ENCODE measurements around the gene MRFAP1L1. TPM values are rescaled to one million over a fixed set of nuclear protein-coding genes. Genes with fewer than 3 reads are reported as not detected.

The MRFAP1L1 gene
- total and polyA plus RNA-seq, 10 of the 15 experiments (the other 5 are each of a cell fraction or from before 2014, with no cell fraction given): 30.6 to 85.1 (median 52.9) TPM

GRCh38 chr4:6715704-6716017 is 6.0 kb upstream of the MRFAP1L1 start:
- peaks cover 7% of the 10 kb centered on the region for H3K4me1 ChIP-seq (ENCODE audit: control insufficient read depth, insufficient read depth, low read length)
- no peak overlapping the region for H3K27ac ChIP-seq (ENCODE audit: control insufficient read depth, insufficient read depth)
- CTCF ChIA-PET: interaction anchor here (0.8 to 9.8 kb wide), 5 partner anchors 40 to 354 kb away, joined by 3 to 277 read pairs (median 64); partner anchors contain the start of gene GRPEL1
- no peaks in the 10 kb centered on the region for H3K36me3 ChIP-seq (ENCODE audit: control insufficient read depth in 2 of 2, insufficient read depth in 2 of 2, low read length in 1 of 2)
- ATAC-seq (no peak), DNase-seq (ENCODE audit: low read depth, low spot score) (no peak), FAIRE-seq (no peak)
- intact Hi-C loops (cut with micrococcal nuclease; ENCODE audit: unreplicated experiment): loop anchor here (1.0 to 5.0 kb wide), 4 partner anchors 41 to 272 kb away; partner anchors contain the start of gene KIAA0232
- in situ Hi-C loops (cut with MboI): no loop called here
- no peak overlapping the region for H3K9ac ChIP-seq (ENCODE audit: control insufficient read depth, insufficient read depth, low read length)
- H4K20me1 ChIP-seq (ENCODE audit: control insufficient read depth, insufficient read depth): peaks cover 3% of the 10 kb centered on the region; the same call in 1 of the 2 replicates
- no peaks in the 10 kb centered on the region for H3K27me3 ChIP-seq (replicated peaks in 1 of 2; ENCODE audit: control insufficient read depth in 2 of 2, insufficient read depth in 2 of 2, low read length in 1 of 2)
- no peak overlapping the region; the same call in 1 of the 2 replicates for H3K4me3 ChIP-seq
- peaks cover 18% of the 10 kb centered on the region for H3K79me2 ChIP-seq (ENCODE audit: control insufficient read depth, insufficient read depth, low read length)
- RAD21 ChIA-PET (ENCODE audit: unreplicated experiment): interaction anchor here (1.6 to 7.4 kb wide), 3 partner anchors 9 to 194 kb away, joined by 4 to 155 read pairs (median 5); partner anchors contain the start of gene TBC1D14
- H3K9me3 ChIP-seq (replicated peaks; ENCODE audit: control insufficient read depth, insufficient read depth, low read length): no peaks in the 10 kb centered on the region; the same call in 2 of the 3 replicates
- POLR2A ChIA-PET: interaction anchor here (1.0 kb wide), 1 partner anchor 40 kb away, joined by 3 read pairs; no protein-coding TSS in a partner anchor
- TF ChIP-seq HDGF (IDR thresholded peaks at IDR 0.05) (peak; percentile 71), MEF2B (IDR thresholded peaks at IDR 0.05; ENCODE audit: partially characterized antibody, poor library complexity, severe bottlenecking) (no peak), CHD2 (IDR thresholded peaks at IDR 0.05; ENCODE audit: borderline replicate concordance, low read depth, low read length) (no peak), ZNF622 (IDR thresholded peaks at IDR 0.05) (no peak), SMARCA5 (IDR thresholded peaks at IDR 0.05) (no peak), MLLT1 (IDR thresholded peaks at IDR 0.05) (0 out of 2 replicates have a peak, but pooled peaks have one; percentile 43), ZNF384 (IDR thresholded peaks at IDR 0.05; ENCODE audit: borderline replicate concordance, low read depth, low read length) (peak; percentile 83), EED (IDR thresholded peaks at IDR 0.05; ENCODE audit: low read depth) (no peak), CEBPZ (IDR thresholded peaks at IDR 0.05; ENCODE audit: low read depth, low read length) (no peak), WRNIP1 (IDR thresholded peaks at IDR 0.05; ENCODE audit: borderline replicate concordance, low read depth, low read length) (0 out of 2 replicates have a peak, but pooled peaks have one; percentile 52)
- H2AFZ ChIP-seq (ENCODE audit: control insufficient read depth, low read depth, low read length): peak overlapping the region; percentile 81
- H3K4me2 ChIP-seq (ENCODE audit: control insufficient read depth, insufficient read depth): peak overlapping the region; percentile 51
- SMC1A ChIA-PET (ENCODE audit: uncharacterized antibody, unreplicated experiment): interaction anchor here (1.3 to 4.5 kb wide), 3 partner anchors 8 to 170 kb away, joined by 4 to 33 read pairs (median 20); a partner anchor contains a TSS
- BruUV-seq (replicated peaks): no TSS peak
- WGBS (ENCODE audit: insufficient coverage, insufficient replicate concordance, low lambda C conversion rate, missing lambda C conversion rate): 0% methylated on average over 9 of the region's 9 CpGs

All from GM12878 (cell line).